Natural killer cell (primary cell): ENCODE measurements around the gene DYNC2H1. TPM values are rescaled to one million over a fixed set of nuclear protein-coding genes. Genes with fewer than 3 reads are reported as not detected.

ENCODE experiments used
- ATAC-seq, 3 donors: fragments of 150-1000 bp in 2 of 3; fragments of 200-7000 bp in 1 of 3; cut with Tn5 transposase; 1 replicate in 1 of 3; 2 replicates in 2 of 3; pipeline ENCODE4 v1.10.0; 2021; ENCODE audit warnings: mild to moderate bottlenecking in 2 of 3, moderate library complexity in 2 of 3
- DNase-seq, 2 donors: peaks; one replicate each; pipeline versions ENCODE4 v3.0.0 to v3.0.0-alpha.2; 2013 to 2021; ENCODE audit warnings: mixed read lengths in 1 of 2
- H3K27ac ChIP-seq: one replicate; pipeline ENCODE4 v1.5.1; 2013; ENCODE audit warnings: mild to moderate bottlenecking, low read length
- H3K27me3 ChIP-seq: one replicate; pipeline ENCODE4 v1.6.1; 2013; ENCODE audit warnings: low read length; ENCODE audit not compliant: control insufficient read depth, insufficient read depth
- H3K36me3 ChIP-seq: one replicate; pipeline ENCODE4 v1.6.1; 2013; ENCODE audit warnings: low read length; ENCODE audit not compliant: control insufficient read depth, insufficient read depth
- H3K4me1 ChIP-seq: one replicate; pipeline ENCODE4 v1.6.1; 2013; ENCODE audit warnings: low read length; ENCODE audit not compliant: control insufficient read depth, insufficient read depth
- H3K4me3 ChIP-seq: one replicate; pipeline ENCODE4 v1.5.1; 2013; ENCODE audit warnings: low read length
- H3K9me3 ChIP-seq: one replicate; pipeline ENCODE4 v1.6.1; 2013; ENCODE audit warnings: low read length; ENCODE audit not compliant: control insufficient read depth, insufficient read depth
- H3K27ac Mint-ChIP-seq, 2 donors: one replicate each; pipeline ENCODE4 v1.8.0; 2022; ENCODE audit warnings: mild to moderate bottlenecking in 2 of 2, mixed read lengths in 2 of 2, moderate library complexity in 1 of 2
- H3K27me3 Mint-ChIP-seq, 2 donors: one replicate each; pipeline ENCODE4 v1.8.0; 2022; ENCODE audit warnings: low read depth in 2 of 2, mixed read lengths in 2 of 2
- H3K36me3 Mint-ChIP-seq: one replicate; pipeline ENCODE4 v1.8.0; 2022; ENCODE audit warnings: mixed read lengths
- H3K4me1 Mint-ChIP-seq, 2 donors: one replicate each; pipeline ENCODE4 v1.8.0; 2022; ENCODE audit warnings: mixed read lengths in 2 of 2
- H3K4me3 Mint-ChIP-seq: one replicate; pipeline ENCODE4 v1.8.0; 2022; ENCODE audit warnings: mild to moderate bottlenecking, moderate library complexity, mixed read lengths
- H3K9me3 Mint-ChIP-seq, 2 donors: one replicate each; pipeline ENCODE4 v1.8.0; 2022; ENCODE audit warnings: mixed read lengths in 2 of 2
- WGBS: methylation state at CpG from one replicate; pipeline ENCODE4 v1.1.7; 2013; ENCODE audit warnings: missing lambda C conversion rate; ENCODE audit not compliant: insufficient coverage; 5-methylcytosine and 5-hydroxymethylcytosine counted together
- intact Hi-C: fragments of 100-400 bp; cut with micrococcal nuclease; formaldehyde crosslinking; loops from one replicate; pipeline ENCODE4 v1.14.2; 2022
- total RNA-seq, 4 donors: library from RNA; stranded (reverse); fragments of 120-200 nt in 1 of 4; gene quantifications; one replicate each; pipeline versions ENCODE4 v1.2.3 to v1.2.4, GENCODE V29; 2013 to 2022
- TF ChIP-seq, protein P1 (sequence below): fragments of 200-600 bp; IDR thresholded peaks from one replicate; pipeline ENCODE4 v1.8.0; 2022; ENCODE audit warnings: antibody characterized with exemption

The DYNC2H1 gene
- total RNA-seq, 3 donors from 2014 or later (not counting 1 experiment from before 2014, with no cell fraction given) = 4.1 to 7.5 (median 4.4) TPM

DNA sequence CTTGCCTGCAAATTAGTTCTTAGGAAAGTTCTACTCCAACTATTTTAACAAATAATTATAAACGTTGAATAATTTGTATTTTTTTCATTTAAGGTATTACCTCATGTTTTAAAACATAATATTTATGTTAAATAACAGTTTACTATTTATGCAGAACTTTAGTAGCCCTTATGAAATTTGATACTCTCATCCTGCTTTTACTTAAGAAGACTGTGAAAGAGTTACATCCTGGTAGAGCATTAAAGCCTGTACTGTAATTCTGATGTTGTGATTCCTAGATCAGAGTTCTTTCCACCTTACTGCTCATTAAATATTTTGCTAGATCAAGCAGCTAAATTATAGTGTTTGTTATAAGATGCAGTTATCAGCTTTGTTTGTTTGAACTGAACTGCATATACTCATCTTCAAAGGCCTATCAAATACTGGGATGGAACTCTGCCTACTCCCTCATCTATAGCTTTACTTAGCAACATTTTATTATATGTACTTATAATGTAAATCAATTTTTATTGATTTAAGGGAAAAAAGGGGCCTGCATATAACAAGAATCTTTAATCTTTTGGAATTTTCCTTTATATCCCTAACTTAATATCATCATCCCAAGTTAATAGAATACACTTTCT, 304.2 kb downstream of the DYNC2H1 start:
- ATAC-seq (no peak), DNase-seq (no peak)
- Mint-ChIP-seq H3K4me1 (no peaks in the 10 kb centered on the region), H3K27ac (no peak overlapping the region), H3K9me3 (peaks cover 9 to 14% of the 10 kb centered on the region in 2 donors), H3K4me3 (no peak overlapping the region), H3K36me3 (no peaks in the 10 kb centered on the region), H3K27me3 (no peaks in the 10 kb centered on the region)
- no peak overlapping the region for H3K27ac ChIP-seq
- H3K4me1 ChIP-seq = no peaks in the 10 kb centered on the region
- no peak overlapping the region for H3K4me3 ChIP-seq
- TF ChIP-seq, protein P1, sequence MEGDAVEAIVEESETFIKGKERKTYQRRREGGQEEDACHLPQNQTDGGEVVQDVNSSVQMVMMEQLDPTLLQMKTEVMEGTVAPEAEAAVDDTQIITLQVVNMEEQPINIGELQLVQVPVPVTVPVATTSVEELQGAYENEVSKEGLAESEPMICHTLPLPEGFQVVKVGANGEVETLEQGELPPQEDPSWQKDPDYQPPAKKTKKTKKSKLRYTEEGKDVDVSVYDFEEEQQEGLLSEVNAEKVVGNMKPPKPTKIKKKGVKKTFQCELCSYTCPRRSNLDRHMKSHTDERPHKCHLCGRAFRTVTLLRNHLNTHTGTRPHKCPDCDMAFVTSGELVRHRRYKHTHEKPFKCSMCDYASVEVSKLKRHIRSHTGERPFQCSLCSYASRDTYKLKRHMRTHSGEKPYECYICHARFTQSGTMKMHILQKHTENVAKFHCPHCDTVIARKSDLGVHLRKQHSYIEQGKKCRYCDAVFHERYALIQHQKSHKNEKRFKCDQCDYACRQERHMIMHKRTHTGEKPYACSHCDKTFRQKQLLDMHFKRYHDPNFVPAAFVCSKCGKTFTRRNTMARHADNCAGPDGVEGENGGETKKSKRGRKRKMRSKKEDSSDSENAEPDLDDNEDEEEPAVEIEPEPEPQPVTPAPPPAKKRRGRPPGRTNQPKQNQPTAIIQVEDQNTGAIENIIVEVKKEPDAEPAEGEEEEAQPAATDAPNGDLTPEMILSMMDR = no peak
- no peaks in the 10 kb centered on the region for H3K36me3 ChIP-seq
- WGBS = no CpG with 5 or more reads among the region's 1 CpG
- H3K27me3 ChIP-seq = no peaks in the 10 kb centered on the region
- peaks cover under 1% of the 10 kb centered on the region for H3K9me3 ChIP-seq
- intact Hi-C loops = no loop called here

DNA sequence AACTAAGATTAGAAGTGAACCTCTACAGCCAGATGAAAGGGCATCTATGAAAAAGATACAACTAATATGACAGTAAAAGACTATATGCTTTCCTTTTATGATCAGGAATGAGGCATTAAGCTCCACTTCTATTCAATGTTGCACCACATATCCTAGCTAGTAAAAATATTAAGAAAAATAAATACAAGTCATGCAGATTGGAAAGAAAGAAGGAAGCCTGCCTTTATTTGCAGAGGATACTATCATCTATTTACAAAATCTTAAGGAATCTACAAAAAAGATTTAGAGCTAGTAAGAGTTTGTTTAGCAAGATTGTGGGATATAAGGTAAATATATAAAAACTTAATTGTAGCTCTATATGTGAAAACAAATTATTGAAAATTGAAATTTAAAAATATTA, 308.8 kb downstream of the DYNC2H1 start:
- Mint-ChIP-seq H3K4me3 (no peak overlapping the region), H3K36me3 (no peaks in the 10 kb centered on the region), H3K27me3 (no peaks in the 10 kb centered on the region), H3K4me1 (no peaks in the 10 kb centered on the region), H3K27ac (no peak overlapping the region), H3K9me3 (peaks cover 28 to 29% of the 10 kb centered on the region in 2 donors)
- Histone ChIP-seq H3K36me3 (no peaks in the 10 kb centered on the region), H3K4me3 (no peak overlapping the region), H3K27me3 (no peaks in the 10 kb centered on the region), H3K9me3 (peaks cover 10% of the 10 kb centered on the region), H3K27ac (no peak overlapping the region), H3K4me1 (no peaks in the 10 kb centered on the region)
- TF ChIP-seq, protein P1 = no peak
- DNase-seq (no peak), ATAC-seq (no peak)
- intact Hi-C loops = no loop called here

DNA sequence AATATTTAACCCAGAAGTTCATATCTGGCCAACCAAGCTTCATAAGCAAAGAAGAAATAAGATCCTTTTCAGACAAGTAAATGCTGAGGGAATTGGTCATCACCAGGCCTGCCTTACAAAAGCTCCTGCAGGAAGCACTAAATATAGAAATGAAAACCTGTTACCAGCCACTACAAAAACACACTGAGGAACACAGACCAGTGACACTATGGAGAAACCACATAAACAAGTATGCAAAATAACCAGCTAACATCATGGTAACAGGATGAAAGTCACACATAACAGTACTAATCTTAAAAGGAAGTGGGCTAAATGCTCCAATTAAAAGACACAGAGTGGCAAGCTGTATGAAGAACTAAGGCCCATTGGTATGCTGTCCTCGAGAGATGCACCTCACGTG, 311.4 kb downstream of the DYNC2H1 start:
- Histone ChIP-seq H3K27ac (no peak overlapping the region), H3K27me3 (no peaks in the 10 kb centered on the region), H3K4me3 (no peak overlapping the region), H3K36me3 (no peaks in the 10 kb centered on the region), H3K9me3 (peaks cover 10% of the 10 kb centered on the region), H3K4me1 (no peaks in the 10 kb centered on the region)
- ATAC-seq (no peak), DNase-seq (no peak)
- intact Hi-C loops = no loop called here
- TF ChIP-seq, protein P1 = no peak
- no peak overlapping the region for H3K27ac Mint-ChIP-seq
- no peaks in the 10 kb centered on the region for H3K27me3 Mint-ChIP-seq
- no peaks in the 10 kb centered on the region for H3K4me1 Mint-ChIP-seq
- WGBS = 77% methylated on average over 2 of the region's 2 CpGs
- H3K4me3 Mint-ChIP-seq = no peak overlapping the region
- H3K36me3 Mint-ChIP-seq = no peaks in the 10 kb centered on the region
- peaks cover 22 to 26% of the 10 kb centered on the region in 2 donors for H3K9me3 Mint-ChIP-seq
